Measurements from ENCODE around the gene TYSND1.

The TYSND1 gene

DNA sequence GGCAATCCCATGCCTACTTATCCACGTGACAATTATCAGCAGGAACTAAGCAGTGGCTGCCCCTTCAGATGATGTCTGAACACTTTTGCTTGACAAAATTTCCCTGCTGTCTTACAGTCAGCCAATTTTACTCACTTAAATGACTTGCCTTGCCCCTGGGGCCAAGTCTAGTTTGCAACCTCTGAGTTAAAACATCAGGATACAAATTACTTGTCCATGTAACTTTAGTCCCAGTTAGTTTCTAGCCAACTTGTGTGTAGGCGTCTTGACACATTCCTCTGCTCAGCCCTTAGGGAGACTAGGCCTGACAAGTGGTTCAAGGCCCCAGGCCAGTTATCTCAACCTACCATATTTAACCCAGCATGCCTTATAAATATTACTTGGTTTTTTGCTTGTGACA, 11.6 kb upstream of the TYSND1 start:
- no peak for TF ChIP-seq CTCF (IDR thresholded peaks at IDR 0.05; ENCODE audit: borderline replicate concordance, control extremely low read depth, extremely low read depth, insufficient read depth, missing control alignments)
- DNase-seq (ENCODE audit: low spot score): no peak
- in situ Hi-C loops (cut with MboI; ENCODE audit: low sequenced_read_pairs, unreplicated experiment): no loop called here

- in situ Hi-C loops (cut with MboI; ENCODE audit: low sequenced_read_pairs, unreplicated experiment): no loop called here
- no peak for DNase-seq (ENCODE audit: low spot score)
- TF ChIP-seq CTCF (IDR thresholded peaks at IDR 0.05; ENCODE audit: borderline replicate concordance, control extremely low read depth, extremely low read depth, insufficient read depth, missing control alignments): no peak
Observed at GRCh38 chr10:70155255-70155838, 8.8 kb upstream of the TYSND1 start.

DNA sequence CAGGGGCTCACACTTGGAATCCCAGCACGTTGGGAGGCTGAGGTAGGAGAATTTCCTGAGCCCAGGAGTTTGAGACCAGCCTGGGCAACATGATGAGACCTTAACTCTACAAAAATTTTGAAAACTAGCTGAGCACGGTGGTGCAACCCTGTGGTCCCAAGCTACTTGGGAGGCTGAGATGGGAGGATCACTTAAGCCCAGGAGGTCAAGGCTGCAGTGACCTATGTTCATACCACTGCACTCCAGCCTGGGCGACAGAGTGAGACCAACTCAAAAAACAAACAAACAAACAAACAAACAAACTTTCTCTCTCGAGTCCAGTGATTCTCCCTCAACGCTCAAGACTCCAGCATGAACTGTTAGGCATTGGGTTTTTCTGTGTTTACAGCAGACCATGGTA, 2.0 kb upstream of the TYSND1 start:
- in situ Hi-C loops (cut with MboI; ENCODE audit: low sequenced_read_pairs, unreplicated experiment): no loop called here
- DNase-seq (ENCODE audit: low spot score): no peak
- TF ChIP-seq CTCF (IDR thresholded peaks at IDR 0.05; ENCODE audit: borderline replicate concordance, control extremely low read depth, extremely low read depth, insufficient read depth, missing control alignments): no peak

- no peak for TF ChIP-seq CTCF (IDR thresholded peaks at IDR 0.05; ENCODE audit: borderline replicate concordance, control extremely low read depth, extremely low read depth, insufficient read depth, missing control alignments)
- no peak for DNase-seq (ENCODE audit: low spot score)
- in situ Hi-C loops (cut with MboI; ENCODE audit: low sequenced_read_pairs, unreplicated experiment): no loop called here
Observed at GRCh38 chr10:70147259-70147625, 742 bp upstream of the TYSND1 start.

GRCh38 chr10:70145666-70146488, 623 bp downstream of the TYSND1 start:
- TF ChIP-seq CTCF (IDR thresholded peaks at IDR 0.05; ENCODE audit: borderline replicate concordance, control extremely low read depth, extremely low read depth, insufficient read depth, missing control alignments): peak; percentile 78
- in situ Hi-C loops (cut with MboI; ENCODE audit: low sequenced_read_pairs, unreplicated experiment): no loop called here

DNA sequence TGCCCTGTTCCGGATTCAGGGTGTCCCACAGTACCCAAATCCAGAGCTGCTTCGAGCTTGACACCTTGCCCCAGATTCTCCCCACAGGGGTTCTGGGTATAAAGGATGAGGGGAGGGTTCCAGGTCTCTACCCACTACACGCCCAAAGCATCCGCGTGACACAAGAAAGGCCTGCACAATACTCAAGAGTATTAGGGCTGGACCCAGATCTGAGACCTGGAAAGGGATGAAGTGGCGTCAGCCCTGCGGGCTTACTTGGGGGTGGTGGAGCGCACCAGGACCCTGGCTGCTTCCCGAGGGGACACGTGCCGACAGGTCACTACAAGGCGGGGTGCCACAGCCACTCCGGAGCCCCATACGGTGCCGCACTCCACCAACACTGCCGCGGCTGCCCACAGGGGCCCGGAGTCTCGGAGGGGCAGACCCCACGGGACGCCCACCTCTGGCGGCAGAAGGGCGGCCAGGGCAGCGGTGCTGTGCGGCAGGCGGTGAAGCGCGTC, 1.3 kb downstream of the TYSND1 start:
- DNase-seq (ENCODE audit: low spot score): peak; percentile 30
- TF ChIP-seq CTCF (IDR thresholded peaks at IDR 0.05; ENCODE audit: borderline replicate concordance, control extremely low read depth, extremely low read depth, insufficient read depth, missing control alignments): no peak
- in situ Hi-C loops (cut with MboI; ENCODE audit: low sequenced_read_pairs, unreplicated experiment): no loop called here

More at GRCh38 chr10:70145666-70146488, 623 bp downstream of the TYSND1 start:
- DNase-seq (ENCODE audit: low spot score): peak; percentile 83
